ENCODE measurements around the gene TTPAL. TPM values are rescaled to one million over a fixed set of nuclear protein-coding genes. Genes with fewer than 3 reads are reported as not detected.

Gene TTPAL
- total RNA-seq, 2 donors from 2014 or later = 11.8 to 14.3 TPM

DNA sequence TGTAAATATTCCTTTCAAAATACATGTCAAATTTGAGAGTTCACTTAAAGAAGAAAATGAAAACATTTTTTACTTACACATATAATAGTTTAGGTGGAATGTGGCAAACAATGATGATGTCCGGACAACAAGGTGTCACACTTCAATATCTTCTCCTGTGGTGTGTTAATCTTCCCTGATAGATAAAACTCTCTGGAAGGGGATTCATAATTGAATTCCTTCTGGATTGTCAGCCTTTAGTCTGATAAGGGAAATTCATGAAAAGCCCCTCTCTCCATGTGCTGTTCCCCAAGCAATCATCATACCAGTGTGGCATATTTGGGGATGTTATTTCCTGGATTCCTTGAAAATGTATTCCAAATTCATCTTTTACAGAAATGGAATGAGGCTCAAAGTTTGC, 47.2 kb downstream of the TTPAL start:
- DNase-seq (ENCODE audit: low spot score) = no peak
- intact Hi-C loops (cut with DNase I) = no loop called here

DNA sequence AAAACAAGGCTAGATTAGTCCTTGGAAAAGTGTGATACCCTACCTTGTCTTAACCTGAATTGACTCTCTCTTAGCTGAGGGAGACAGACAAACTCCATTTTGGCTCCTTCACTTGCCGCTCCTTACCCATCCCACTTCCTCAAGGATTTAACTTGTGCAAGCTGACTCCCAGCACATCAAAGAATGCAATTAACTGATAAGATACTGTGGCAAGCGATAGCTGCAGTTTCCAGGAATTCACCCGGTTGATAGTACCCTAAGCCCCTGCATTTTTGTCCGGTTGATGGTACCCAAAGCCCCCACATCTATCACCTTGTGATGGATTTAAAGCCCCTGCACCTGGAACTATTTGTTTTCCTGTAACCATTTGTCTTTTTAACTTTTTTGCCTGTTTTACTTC, 48.1 kb downstream of the TTPAL start:
- DNase-seq (ENCODE audit: low spot score) = no peak
- intact Hi-C loops (cut with DNase I) = no loop called here

DNA sequence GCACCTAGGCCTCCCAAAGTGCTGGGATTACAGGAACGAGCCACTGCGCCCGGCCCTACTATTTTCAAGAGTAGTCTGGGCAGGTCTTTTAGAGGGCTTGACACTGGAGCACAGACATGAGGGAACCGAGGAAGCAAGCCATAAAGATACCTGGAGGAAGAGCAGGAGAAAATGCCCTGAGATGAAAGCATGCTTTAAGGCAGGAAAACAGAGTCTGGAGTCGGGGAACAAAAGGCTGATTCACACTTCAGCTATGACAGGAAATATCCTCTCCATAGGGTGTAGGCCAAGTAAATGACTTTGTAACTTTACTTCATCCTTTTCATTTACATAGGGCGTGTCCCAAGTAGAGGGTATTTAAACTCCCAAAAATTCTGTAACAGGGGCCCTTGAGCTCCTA, 50.5 kb downstream of the TTPAL start:
- intact Hi-C loops (cut with DNase I) = no loop called here
- DNase-seq (ENCODE audit: low spot score) = no peak

DNA sequence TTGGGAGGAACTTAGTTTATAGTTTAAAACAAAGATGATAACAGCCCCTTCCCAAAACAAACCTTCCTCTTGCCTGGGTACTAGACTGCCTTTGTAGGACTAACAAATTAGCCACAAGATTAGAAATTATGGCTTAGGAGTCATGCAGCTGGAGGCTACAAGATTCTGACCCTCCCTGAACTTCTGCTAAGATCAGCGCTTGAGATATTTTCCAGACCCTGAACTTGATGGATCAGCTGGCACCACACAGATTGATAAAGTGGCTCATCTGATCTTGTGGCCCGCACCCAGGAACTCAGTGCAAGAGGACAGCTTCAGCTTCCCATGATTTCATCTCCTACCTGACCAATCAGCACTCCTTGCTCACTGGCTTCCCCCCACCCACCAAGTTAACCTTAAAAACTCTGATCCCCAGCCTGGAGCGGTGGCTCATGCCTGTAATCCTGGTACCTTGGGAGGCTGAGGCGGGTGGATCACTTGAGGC, 52.1 kb downstream of the TTPAL start:
- no peak for DNase-seq (ENCODE audit: low spot score)
- intact Hi-C loops (cut with DNase I) = no loop called here

DNA sequence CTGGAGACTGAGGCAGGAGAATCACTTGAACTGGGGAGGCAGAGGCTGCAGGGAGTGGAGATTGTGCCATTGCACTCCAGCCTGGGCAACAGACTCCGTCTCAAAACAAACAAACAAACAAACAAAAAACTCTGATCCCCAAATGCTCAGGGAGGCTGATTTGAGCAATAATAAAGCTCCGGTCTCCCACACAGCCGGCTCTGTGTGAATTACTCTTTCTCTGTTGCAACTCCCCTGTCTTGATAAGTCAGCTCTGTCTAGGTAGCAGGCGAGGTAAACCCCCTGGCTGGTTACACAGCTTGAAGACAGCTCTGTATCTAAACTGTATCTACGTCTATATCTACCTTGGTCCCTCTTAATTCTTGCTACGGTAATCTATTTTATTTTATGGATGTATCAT, 52.6 kb downstream of the TTPAL start:
- intact Hi-C loops (cut with DNase I) = no loop called here
- no peak for DNase-seq (ENCODE audit: low spot score)

DNA sequence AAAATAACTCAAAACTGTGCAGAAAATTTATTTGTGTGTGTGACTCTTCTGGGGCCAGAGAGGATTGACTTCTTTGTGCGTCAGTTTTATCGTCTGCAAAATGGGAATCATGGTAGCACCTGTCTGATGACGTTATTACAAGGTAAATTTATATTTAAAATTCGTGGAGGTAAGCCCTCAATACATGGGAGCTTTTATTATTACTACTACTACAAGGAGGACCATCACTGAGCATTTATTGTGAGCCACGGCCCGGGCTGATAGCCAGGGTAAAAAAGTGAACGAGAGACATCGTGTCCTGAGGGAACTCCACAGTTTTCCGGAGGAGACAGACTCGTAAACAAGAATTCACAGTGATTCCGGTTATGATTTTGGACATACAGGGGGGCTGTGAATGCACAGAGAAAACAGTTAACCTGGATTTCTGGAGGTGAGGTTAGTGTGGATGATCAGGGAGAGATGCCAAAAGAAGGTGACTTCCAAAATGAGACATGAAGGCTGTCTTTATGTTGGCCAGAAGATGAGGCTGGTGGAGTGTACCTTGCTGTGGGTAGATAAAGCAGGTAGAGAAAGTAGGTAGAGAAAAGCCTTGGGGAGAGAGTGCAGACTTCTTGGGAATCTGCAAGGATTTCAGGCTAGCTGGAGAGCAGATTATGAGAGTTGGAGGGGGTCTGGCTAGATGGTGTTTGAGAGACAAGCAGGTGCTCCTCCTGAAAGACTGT, 56.7 kb downstream of the TTPAL start:
- DNase-seq (ENCODE audit: low spot score) = no peak
- intact Hi-C loops (cut with DNase I) = loop anchor here in 1 of 2 donors (5.0 kb wide), 1 partner anchor 80 kb away; no protein-coding TSS in a partner anchor

DNA sequence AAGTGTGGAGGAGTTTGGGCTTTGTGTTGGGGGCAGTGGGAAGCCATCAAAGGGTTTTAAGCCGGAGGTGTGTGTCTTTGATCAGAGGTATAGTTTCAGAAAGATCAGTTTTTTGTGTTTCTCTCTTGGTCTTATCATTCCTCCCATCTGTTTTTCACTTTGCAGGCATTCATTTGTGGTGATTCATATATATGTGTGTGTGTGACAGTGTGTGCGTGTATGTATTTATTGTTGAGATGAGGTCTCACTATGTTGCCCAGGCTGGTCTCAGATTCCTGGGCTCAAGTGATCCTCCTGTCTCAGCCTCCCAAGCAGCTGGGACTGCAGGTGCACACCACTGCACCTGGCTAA, 57.3 kb downstream of the TTPAL start:
- intact Hi-C loops (cut with DNase I) = loop anchor here in 1 of 2 donors (5.0 kb wide), 1 partner anchor 79 kb away; no protein-coding TSS in a partner anchor
- DNase-seq (ENCODE audit: low spot score) = no peak

DNA sequence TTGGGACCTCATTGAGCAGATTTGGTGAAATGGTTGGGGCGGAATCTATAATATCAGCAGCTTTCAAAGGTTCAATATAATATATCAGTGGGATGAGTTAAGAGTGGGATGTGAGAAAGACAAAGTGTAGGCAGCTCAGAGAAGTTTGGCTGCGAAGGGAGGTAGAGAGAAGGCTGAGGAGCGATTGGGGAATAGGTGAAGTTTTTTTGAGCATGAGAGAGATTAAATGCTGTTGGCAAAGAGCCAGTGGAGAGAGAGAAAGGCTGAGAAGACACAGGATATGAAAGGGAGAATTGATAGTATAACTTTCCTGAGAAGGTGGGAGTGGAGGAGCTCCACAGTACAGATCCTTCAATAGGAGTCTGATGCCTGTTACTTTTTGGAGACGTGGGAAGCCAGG, 58.3 kb downstream of the TTPAL start:
- no peak for DNase-seq (ENCODE audit: low spot score)
- intact Hi-C loops (cut with DNase I) = loop anchor here in 1 of 2 donors (5.0 kb wide), 1 partner anchor 78 kb away; no protein-coding TSS in a partner anchor

DNA sequence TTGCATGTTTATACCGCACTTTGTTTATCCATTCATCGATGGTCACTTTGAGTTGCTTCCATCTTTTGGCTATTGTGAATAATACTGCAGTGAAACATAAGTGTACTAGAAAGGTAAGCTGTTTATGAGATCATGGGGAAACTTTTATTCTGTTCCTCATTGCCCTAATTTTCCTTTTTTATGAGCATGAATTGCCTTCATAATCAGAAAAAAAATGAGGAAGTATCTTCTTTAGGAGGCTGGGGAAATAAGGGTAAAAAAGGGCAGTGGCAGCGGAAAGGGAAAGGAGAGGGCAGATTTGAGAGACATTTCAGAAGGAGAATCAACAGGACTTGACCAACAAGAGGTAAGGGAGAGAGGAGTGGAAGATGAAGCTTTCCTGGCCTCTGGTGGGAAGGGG, 60.5 kb downstream of the TTPAL start:
- no peak for DNase-seq (ENCODE audit: low spot score)
- intact Hi-C loops (cut with DNase I) = no loop called here

DNA sequence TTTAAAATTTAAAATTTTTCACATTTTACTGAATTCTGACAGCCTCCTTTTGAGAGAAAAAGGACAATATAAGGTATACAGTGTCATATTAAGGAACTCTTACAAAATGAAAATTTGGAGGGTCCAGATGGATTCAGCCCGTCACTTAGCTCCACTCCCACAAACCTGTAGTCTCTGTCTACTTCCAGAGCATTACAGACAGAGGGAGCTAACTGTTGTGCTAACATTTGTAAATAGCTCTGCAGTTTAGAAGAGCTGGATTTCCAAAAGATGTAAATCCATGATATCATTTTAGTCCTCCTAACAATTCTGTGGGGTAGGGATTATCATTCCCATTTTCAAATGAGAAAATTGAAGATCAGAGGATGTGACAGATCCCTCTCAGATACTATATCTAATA, 62.3 kb downstream of the TTPAL start:
- intact Hi-C loops (cut with DNase I) = no loop called here
- no peak for DNase-seq (ENCODE audit: low spot score)

DNA sequence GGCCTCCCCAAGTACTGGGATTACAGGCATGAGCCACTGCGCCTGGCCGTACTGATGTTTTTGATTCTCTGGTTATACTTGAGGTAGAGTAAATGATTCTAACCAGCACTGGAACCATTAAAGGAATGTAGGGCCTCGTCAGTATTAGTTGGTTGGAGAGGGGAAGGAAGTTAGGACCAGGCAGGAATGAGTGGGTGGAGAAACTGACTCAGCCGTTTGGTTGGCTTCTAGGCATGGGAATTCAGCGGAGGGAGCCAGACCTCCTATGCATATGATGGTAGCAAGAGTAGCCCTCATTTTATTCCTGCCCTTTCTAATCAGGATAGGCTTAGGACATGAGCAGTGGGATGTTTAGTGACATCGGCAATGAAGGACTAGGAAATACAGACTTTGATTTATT, 65.2 kb downstream of the TTPAL start:
- intact Hi-C loops (cut with DNase I) = loop anchor here in 1 of 2 donors (10.0 kb wide), 1 partner anchor 54 kb away; no protein-coding TSS in a partner anchor
- no peak for DNase-seq (ENCODE audit: low spot score)

DNA sequence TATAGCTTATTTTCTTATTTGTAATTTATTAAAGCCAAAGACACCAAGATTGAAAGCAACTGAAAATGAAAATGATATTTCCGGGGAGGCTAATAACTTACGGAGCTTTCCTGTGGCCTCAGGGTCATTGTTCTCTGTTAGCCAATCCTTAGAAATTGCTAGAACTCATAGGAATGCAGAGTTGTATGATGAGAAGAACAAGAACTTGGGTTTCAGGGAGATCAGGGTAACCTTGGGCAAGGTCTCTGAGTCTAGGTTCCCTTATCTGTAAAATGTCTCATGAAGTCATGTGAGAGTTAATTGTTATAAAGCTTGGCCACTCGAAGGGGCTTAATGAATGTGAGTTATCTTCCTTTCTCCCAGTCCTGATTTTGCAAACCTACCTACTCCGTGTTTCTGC, 66.3 kb downstream of the TTPAL start:
- intact Hi-C loops (cut with DNase I) = loop anchor here in 1 of 2 donors (10.0 kb wide), 1 partner anchor 53 kb away; no protein-coding TSS in a partner anchor
- DNase-seq (ENCODE audit: low spot score) = no peak

DNA sequence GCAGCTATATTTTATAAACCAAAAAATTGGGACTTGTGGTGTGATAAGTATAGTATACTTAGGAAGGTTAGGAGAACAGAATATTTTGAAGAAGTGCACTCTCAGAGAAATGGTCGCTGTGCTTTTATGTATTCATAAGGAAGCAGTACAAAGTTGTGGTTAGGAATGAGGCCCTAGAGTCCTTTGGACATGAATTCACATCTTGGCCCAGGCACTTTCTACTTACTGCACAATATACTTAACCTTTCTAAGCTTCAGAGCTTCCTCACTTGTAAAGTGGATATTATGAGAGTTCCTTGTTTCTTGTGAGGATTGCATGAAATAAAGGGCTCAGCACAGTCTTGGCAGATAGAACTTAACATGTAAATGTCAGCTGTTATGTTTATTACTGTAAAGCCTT, 67.2 kb downstream of the TTPAL start:
- intact Hi-C loops (cut with DNase I) = loop anchor here in 1 of 2 donors (10.0 kb wide), 1 partner anchor 52 kb away; no protein-coding TSS in a partner anchor
- no peak for DNase-seq (ENCODE audit: low spot score)

DNA sequence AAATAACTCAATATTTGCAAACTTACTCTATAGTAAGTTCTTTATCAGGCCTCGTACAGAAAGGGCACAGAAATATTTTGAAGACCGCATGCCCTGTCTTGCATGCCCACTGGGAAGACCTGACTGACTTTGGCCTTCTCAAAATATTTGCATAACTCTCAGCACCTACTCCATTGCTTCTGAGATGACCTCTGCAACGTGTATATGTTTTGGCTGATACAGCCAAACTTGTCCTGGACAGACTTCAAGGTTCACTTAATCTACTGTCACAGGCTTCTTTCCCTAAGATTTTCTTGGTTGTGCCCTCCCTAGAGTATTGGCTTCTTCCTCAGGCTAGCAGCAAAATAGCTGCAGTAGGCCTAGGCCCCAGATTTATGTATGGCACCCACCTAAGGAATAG, 67.7 kb downstream of the TTPAL start:
- no peak for DNase-seq (ENCODE audit: low spot score)
- intact Hi-C loops (cut with DNase I) = loop anchor here in 1 of 2 donors (10.0 kb wide), 1 partner anchor 51 kb away; no protein-coding TSS in a partner anchor

Other genes starting within 250 kb of the TTPAL start
- not detected for gene GDAP1L1, start 228.6 kb upstream of the TTPAL start, total RNA-seq
- gene FITM2, start 164.7 kb upstream of the TTPAL start, total RNA-seq = 10 to 100 TPM in 1 of 2 donors, 1 to 10 TPM in 1; 8.0 to 10.6 TPM
- gene R3HDML, start 138.8 kb upstream of the TTPAL start, total RNA-seq = not detected
- gene HNF4A, start 120.2 kb upstream of the TTPAL start, total RNA-seq = not detected
- 100 to 1,000 TPM in 1 of 2 donors, 10 to 100 TPM in 1; 95.0 to 104 TPM for gene SERINC3, start 46.2 kb downstream of the TTPAL start, total RNA-seq
- gene PKIG, start 106.7 kb downstream of the TTPAL start, total RNA-seq = 100 to 1,000 TPM; 125 to 246 TPM
- gene ADA, start 175.8 kb downstream of the TTPAL start, total RNA-seq = 10 to 100 TPM; 11.0 to 17.7 TPM
- gene CCN5, start 239.5 kb downstream of the TTPAL start, total RNA-seq = 100 to 1,000 TPM; 210 to 342 TPM